Activated CD4-positive, alpha-beta memory T cell treated with anti-CD3 and anti-CD28 coated beads for 36 hours (primary cell): ENCODE data around the gene KPNA2. TPM values are rescaled to one million over a fixed set of nuclear protein-coding genes. Genes with fewer than 3 reads are reported as not detected.
"Not testable (repeated sequence)": the region's sequence is repeated elsewhere in the genome, so short reads cannot be mapped to it uniquely, and the experiment has no call there.

Experiments
- CTCF ChIA-PET: fragments of 350-600 bp; sonication (Branson Sonifier 250); formaldehyde crosslinking; loops from one replicate; lab custom pipeline; 2021; ENCODE audit warnings: antibody characterized with exemption, inconsistent platforms; lab: Charles Lee
- POLR2A ChIA-PET: fragments of 350-600 bp; sonication (Branson Sonifier 250); formaldehyde crosslinking; loops from one replicate; lab custom pipeline; 2021; ENCODE audit warnings: antibody characterized with exemption; lab: Charles Lee
- DNase-seq: peaks from one replicate; pipeline ENCODE4 v3.0.0-alpha.2; 2020
- H3K27ac Mint-ChIP-seq: one replicate; pipeline ENCODE4 v1.8.0; 2021; ENCODE audit warnings: mixed read lengths
- H3K27me3 Mint-ChIP-seq: one replicate; pipeline ENCODE4 v1.8.0; 2021; ENCODE audit warnings: mixed read lengths
- H3K36me3 Mint-ChIP-seq: one replicate; pipeline ENCODE4 v1.8.0; 2021; ENCODE audit warnings: mixed read lengths
- H3K4me1 Mint-ChIP-seq: one replicate; pipeline ENCODE4 v1.8.0; 2021; ENCODE audit warnings: low read depth, mixed read lengths
- H3K4me3 Mint-ChIP-seq: one replicate; pipeline ENCODE4 v1.8.0; 2021; ENCODE audit warnings: mild to moderate bottlenecking, mixed read lengths
- H3K9me3 Mint-ChIP-seq: one replicate; pipeline ENCODE4 v1.8.0; 2021; ENCODE audit warnings: mixed read lengths
- intact Hi-C: fragments of 100-400 bp; cut with micrococcal nuclease; formaldehyde crosslinking; loops from one replicate; pipeline ENCODE4 v1.15.1; 2023
- total RNA-seq, 2 experiments: library from RNA; stranded (reverse); gene quantifications; one replicate each; pipeline ENCODE4 v1.2.3, GENCODE V29; 2021

KPNA2 gene
- total RNA-seq, 2 experiments from 2014 or later = 225 to 229 TPM

GRCh38 chr17:68070582-68071444 lies 35.3 kb downstream of the KPNA2 start:
- POLR2A ChIA-PET, H3K36me3 Mint-ChIP-seq, H3K27me3 Mint-ChIP-seq, intact Hi-C loops, CTCF ChIA-PET, H3K27ac Mint-ChIP-seq, H3K4me3 Mint-ChIP-seq, H3K4me1 Mint-ChIP-seq, H3K9me3 Mint-ChIP-seq: not testable (repeated sequence)
- peak; percentile 20 for DNase-seq

- H3K9me3 Mint-ChIP-seq = no peaks in the 10 kb centered on the region
- ChIA-PET CTCF (interaction anchor here (0.6 kb wide), 2 partner anchors 125 to 204 kb away, joined by 3 read pairs; no protein-coding TSS in a partner anchor), POLR2A (no interaction called here)
- H3K4me1 Mint-ChIP-seq = no peaks in the 10 kb centered on the region
- H3K27me3 Mint-ChIP-seq = no peaks in the 10 kb centered on the region
- no peak for DNase-seq
- no peaks in the 10 kb centered on the region for H3K36me3 Mint-ChIP-seq
- H3K27ac Mint-ChIP-seq = no peak overlapping the region
- intact Hi-C loops = no loop called here
- no peak overlapping the region for H3K4me3 Mint-ChIP-seq
These were observed 38.7 kb downstream of the KPNA2 start for GRCh38 chr17:68074279-68074678.

DNA sequence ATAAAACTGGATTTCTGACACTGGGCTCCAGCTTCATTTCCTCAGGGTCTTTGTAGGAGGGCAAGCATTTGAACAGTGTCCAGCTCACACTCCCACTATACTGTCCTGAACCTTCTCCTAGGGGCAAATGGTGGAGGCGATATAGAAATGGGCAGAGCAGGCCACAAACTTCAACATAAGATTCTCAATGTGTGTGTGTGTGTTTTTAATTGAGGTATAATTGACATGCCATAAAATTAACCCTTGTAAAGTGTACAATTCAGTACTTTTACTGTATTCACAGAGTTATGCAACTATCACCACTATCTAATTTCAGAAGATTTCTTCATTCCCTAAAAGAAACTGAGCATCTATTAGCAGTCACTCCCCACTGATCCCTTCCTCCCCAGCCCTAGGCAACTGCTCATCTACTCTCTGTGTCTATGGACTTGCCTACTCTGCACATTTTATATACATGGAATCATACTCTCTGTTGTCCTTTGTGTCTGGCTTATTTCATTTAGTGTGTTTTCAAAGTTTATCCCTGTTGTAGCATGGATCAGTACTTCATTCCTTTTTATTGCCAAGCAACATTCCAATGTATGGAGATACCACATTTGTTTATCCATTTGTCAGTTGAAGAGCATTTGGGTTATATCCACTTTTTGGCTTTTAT lies 40.5 kb downstream of the KPNA2 start:
- H3K36me3 Mint-ChIP-seq, DNase-seq, POLR2A ChIA-PET, H3K9me3 Mint-ChIP-seq, H3K4me1 Mint-ChIP-seq, H3K4me3 Mint-ChIP-seq, H3K27me3 Mint-ChIP-seq, CTCF ChIA-PET, H3K27ac Mint-ChIP-seq, intact Hi-C loops: not testable (repeated sequence)

DNA sequence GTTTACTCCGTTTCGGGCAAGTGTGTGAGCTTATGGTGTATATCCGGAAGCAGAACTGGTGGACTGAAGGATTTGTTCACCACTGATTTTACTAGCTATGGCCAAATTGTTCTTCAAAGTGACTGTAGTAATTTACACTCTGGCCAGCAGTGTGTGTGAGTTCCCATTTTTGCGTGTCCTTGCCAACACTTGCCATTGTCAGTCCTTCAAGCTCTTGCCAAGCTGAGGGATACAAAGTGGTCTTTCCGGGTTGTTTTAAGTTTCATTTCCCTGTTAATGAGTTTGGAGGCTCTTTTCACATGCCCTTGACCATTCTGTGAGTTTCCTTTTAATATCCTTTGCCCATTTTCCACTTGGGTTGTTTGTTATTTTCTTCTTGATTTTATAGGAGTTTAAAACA lies 42.0 kb downstream of the KPNA2 start:
- H3K9me3 Mint-ChIP-seq, CTCF ChIA-PET, POLR2A ChIA-PET, H3K27me3 Mint-ChIP-seq, H3K27ac Mint-ChIP-seq, DNase-seq, H3K4me3 Mint-ChIP-seq, intact Hi-C loops, H3K4me1 Mint-ChIP-seq, H3K36me3 Mint-ChIP-seq: not testable (repeated sequence)

DNA sequence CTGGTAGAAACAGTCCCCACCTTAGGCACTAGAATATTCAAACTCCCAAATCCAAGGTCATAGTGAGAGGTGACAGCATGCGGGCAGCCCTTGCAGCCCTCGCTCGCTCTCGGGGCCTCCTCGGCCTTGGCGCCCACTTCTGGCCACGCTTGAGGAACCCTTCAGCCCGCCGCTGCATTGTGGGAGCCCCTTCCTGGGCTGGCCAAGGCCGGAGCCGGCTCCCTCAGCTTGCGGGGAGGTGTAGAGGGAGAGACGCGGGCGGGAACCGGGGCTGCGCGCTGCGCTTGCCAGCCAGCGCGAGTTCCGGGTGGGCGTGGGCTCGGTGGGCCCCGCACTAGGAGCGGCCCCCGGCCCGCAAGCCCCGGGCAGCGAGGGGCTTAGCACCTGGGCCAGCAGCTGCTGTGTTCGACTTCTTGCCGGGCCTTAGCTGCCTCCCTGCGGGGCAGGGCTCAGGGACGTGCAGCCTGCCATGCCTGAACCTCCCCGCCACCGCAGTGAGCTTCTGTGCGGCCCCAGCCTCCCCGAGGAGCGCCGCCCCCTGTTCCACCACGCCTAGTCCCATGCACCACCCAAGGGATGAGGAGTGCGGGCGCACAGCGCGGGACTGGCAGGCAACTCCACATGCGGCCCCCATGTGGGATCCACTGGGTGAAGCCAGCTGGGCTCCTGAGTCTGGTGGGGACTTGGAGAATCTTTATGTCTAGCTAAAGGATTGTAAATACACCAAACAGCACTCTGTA lies 45.0 kb downstream of the KPNA2 start:
- H3K27ac Mint-ChIP-seq = no peak overlapping the region
- ChIA-PET POLR2A (no interaction called here), CTCF (no interaction called here)
- H3K4me1 Mint-ChIP-seq = peaks cover 3% of the 10 kb centered on the region
- no peaks in the 10 kb centered on the region for H3K27me3 Mint-ChIP-seq
- DNase-seq = no peak
- no peak overlapping the region for H3K4me3 Mint-ChIP-seq
- H3K36me3 Mint-ChIP-seq = no peaks in the 10 kb centered on the region
- intact Hi-C loops = no loop called here
- H3K9me3 Mint-ChIP-seq = peaks cover 7% of the 10 kb centered on the region

DNA sequence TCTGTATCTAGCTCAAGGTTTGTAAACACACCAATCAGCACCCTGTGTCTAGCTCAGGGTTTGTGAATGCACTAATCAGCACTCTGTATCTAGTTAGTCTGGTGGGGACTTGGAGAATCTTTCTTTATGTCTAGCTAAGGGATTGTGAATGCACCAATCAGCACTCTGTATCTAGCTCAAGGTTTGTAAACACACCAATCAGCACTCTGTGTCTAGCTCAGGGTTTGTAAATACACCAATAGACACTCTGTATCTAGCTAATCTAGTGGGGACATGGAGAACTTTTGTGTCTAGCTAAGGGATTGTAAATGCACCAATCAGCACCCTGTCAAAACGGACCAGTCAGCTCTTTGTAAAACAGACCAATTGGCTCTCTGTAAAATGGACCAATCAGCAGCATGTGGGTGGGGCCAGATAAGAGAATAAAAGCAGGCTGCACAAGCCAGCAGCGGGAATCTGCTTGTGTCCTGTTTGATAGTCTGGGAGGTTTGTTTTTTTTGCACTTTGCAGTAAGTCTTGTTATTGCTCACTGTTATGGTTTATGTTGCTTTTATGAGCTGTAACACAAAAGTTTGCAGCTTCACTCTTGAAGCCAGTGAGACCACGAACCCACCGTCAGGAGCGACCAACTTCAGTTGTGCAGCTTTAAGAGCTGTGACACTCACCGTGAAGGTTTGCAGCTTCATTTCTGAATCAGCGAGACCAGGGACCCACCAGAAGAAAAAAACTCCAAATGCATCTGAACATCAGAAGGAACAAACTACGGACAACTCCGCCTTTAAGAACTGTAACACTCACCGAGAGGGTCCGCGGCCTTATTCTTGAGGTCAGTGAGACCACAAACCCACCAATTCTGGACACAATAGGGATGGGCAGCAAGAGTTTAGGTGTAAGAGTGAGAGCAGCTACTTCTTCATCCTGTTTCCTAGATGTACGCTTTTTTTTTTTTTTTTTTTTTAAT lies 46.0 kb downstream of the KPNA2 start:
- H3K36me3 Mint-ChIP-seq, CTCF ChIA-PET, H3K9me3 Mint-ChIP-seq, H3K4me3 Mint-ChIP-seq, intact Hi-C loops, H3K27me3 Mint-ChIP-seq, POLR2A ChIA-PET, DNase-seq, H3K27ac Mint-ChIP-seq: not testable (repeated sequence)
- peaks cover 13% of the 10 kb centered on the region for H3K4me1 Mint-ChIP-seq

DNA sequence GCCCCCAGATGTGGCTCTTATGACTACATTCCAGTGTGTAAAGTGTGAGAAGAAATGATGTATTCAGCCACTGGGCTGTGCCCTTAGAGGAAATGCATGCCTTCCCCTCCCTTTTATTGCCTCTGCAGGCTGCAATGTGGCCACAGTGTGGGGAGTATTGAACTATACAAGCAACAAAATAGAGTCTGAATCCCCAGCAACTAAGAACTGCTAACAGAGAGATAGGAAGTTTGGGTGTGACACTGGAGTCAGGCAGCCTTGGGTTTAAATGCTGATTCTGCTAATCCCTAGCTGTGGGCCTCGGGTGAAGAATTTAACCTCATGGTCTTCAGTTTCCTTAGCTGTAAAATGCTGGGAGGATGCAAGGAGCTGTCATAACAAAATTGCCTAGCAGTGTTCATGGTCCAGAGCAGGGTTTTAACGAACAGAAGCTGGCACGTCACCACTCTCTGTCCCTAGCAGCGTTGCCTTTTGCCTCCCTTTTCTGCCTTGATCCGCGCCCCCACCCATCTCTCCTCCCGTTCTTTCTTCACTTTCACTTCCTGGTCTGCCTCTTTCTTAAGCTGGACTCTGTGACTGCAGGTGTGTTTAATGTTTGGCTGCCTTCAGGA lies 50.3 kb downstream of the KPNA2 start:
- Mint-ChIP-seq H3K27ac (no peak overlapping the region), H3K27me3 (no peaks in the 10 kb centered on the region), H3K36me3 (no peaks in the 10 kb centered on the region), H3K4me3 (no peak overlapping the region), H3K9me3 (peaks cover 7% of the 10 kb centered on the region), H3K4me1 (peaks cover 30% of the 10 kb centered on the region)
- POLR2A ChIA-PET = no interaction called here
- CTCF ChIA-PET = interaction anchor here (0.6 kb wide), 1 partner anchor 290 kb away, joined by 3 read pairs; no protein-coding TSS in a partner anchor
- DNase-seq = peak; percentile 22
- intact Hi-C loops = loop anchor here (2.0 kb wide), 1 partner anchor 15 kb away; no protein-coding TSS in a partner anchor

- intact Hi-C loops = loop anchor here (2.0 kb wide), 1 partner anchor 14 kb away; no protein-coding TSS in a partner anchor
- H3K9me3 Mint-ChIP-seq, H3K27me3 Mint-ChIP-seq, H3K27ac Mint-ChIP-seq, POLR2A ChIA-PET, H3K36me3 Mint-ChIP-seq, CTCF ChIA-PET: not testable (repeated sequence)
- H3K4me1 Mint-ChIP-seq = peaks cover 30% of the 10 kb centered on the region
- peak overlapping the region; percentile 17 for H3K4me3 Mint-ChIP-seq
- DNase-seq = peak; percentile 57
These were observed 51.1 kb downstream of the KPNA2 start for GRCh38 chr17:68086666-68087065.

DNA sequence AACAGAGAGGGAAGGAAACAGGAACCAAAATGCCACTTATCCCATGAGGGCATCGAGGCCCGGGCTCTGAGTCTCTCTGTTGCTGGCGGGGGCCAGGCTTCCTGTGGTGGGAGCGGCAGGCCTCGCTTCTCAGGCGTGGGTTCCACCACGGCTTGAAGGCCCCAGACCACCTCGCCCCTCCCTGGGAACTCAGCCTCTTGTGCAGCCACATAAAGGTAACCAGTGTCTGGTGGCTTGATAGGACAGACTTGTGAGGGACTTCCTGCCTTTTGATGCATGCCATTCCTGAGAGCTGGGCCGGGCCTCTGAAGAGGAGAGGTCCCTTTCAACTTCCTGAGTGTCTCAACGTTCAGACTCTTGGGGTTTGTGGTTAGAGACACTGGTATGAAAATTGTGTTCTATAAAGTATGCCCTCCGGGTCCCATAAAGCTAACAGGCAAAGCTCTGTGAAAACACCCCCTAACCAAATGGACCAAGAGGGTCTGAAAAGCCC lies 51.6 kb downstream of the KPNA2 start:
- H3K4me1 Mint-ChIP-seq = peaks cover 30% of the 10 kb centered on the region
- H3K4me3 Mint-ChIP-seq, H3K9me3 Mint-ChIP-seq, H3K36me3 Mint-ChIP-seq, CTCF ChIA-PET, H3K27ac Mint-ChIP-seq, H3K27me3 Mint-ChIP-seq: not testable (repeated sequence)
- POLR2A ChIA-PET = interaction anchor here (0.6 kb wide), 1 partner anchor 20 kb away, joined by 5 read pairs; no protein-coding TSS in a partner anchor
- DNase-seq = peak; percentile 35
- intact Hi-C loops = loop anchor here (2.0 kb wide), 1 partner anchor 14 kb away; no protein-coding TSS in a partner anchor

GRCh38 chr17:68087851-68088250 lies 52.3 kb downstream of the KPNA2 start:
- H3K27ac Mint-ChIP-seq = no peak overlapping the region

GRCh38 chr17:68089881-68090280 lies 54.3 kb downstream of the KPNA2 start:
- Mint-ChIP-seq H3K27me3 (no peaks in the 10 kb centered on the region), H3K9me3 (no peaks in the 10 kb centered on the region), H3K27ac (no peak overlapping the region), H3K4me3 (no peak overlapping the region), H3K4me1 (peaks cover 30% of the 10 kb centered on the region), H3K36me3 (no peaks in the 10 kb centered on the region)
- POLR2A ChIA-PET = no interaction called here
- CTCF ChIA-PET = no interaction called here
- intact Hi-C loops = no loop called here
- DNase-seq = peak; percentile 58

More at GRCh38 chr17:68087851-68088250, 52.3 kb downstream of the KPNA2 start:
- no peak for DNase-seq
- CTCF ChIA-PET = no interaction called here
- H3K36me3 Mint-ChIP-seq = no peaks in the 10 kb centered on the region
- intact Hi-C loops = loop anchor here (2.0 kb wide), 1 partner anchor 13 kb away; no protein-coding TSS in a partner anchor
- no peak overlapping the region for H3K4me3 Mint-ChIP-seq
- peaks cover 30% of the 10 kb centered on the region for H3K4me1 Mint-ChIP-seq
- H3K9me3 Mint-ChIP-seq = no peaks in the 10 kb centered on the region
- POLR2A ChIA-PET = interaction anchor here (0.6 kb wide), 1 partner anchor 19 kb away, joined by 5 read pairs; no protein-coding TSS in a partner anchor
- H3K27me3 Mint-ChIP-seq = no peaks in the 10 kb centered on the region
